ENCODE data around the gene ALK.
"Not testable (repeated sequence)": the region's sequence is repeated elsewhere in the genome, so short reads cannot be mapped to it uniquely, and the experiment has no call there.

ALK gene

DNA sequence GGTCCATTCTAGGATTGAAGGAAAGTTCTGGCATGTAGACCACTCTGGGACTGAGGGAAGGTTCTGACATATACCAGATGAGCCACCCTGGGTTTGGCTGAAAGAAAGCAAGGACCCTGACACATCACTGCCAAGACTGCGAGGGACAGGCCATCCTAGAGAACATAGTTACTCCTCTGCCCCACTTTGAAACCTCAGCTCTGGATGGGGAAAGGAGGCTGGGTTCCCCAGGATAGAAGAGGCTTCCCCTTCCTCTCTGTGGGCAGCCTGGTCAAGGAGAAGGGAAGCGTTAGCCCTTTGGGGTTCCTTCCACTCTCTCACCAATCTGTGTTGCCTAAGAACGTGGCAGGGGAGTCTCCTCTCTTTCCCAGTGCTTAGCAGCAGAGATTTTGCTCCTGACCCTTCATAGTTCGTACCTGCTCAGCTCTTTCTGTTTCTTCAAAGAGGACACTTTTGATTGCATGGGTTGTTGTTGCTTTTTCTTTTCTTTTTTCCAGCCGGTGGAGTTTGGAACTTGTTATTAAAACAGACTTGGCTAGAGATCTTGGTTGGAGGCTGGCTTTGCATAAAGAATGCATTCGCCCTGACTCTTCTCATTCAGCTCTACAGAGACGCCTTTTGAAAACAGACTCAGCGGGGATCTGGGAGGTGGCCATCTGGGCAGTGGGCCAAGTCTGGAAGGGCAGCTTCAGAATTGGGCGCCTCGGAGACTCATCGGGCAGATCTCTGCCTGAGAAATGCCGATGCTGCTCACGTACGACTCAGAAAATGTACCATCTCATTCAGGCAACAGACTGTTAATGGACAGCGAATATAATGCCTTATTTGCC, 640.1 kb downstream of the ALK start:
- no peak for DNase-seq (ENCODE audit: low read depth, low spot score)

DNA sequence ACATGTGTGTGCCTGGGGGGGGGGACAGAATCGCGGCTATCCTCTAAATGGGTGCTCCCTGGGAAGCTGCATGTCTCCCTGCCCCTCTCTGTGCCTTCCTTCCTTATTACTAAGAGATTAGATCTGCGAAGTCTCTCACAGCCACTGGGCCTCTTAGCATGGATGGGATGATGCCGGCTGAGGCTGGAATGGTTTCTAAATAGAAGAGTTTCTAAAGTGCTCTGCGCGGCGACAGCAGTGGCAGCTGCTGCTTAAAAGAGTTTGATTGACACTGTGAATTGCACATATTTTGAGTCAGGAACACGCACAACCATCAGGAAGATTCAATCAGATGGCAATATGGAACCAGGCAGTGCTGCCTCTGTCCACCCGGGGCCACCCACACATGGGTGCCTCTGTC, 642.4 kb downstream of the ALK start:
- no peak for DNase-seq (ENCODE audit: low read depth, low spot score)

DNA sequence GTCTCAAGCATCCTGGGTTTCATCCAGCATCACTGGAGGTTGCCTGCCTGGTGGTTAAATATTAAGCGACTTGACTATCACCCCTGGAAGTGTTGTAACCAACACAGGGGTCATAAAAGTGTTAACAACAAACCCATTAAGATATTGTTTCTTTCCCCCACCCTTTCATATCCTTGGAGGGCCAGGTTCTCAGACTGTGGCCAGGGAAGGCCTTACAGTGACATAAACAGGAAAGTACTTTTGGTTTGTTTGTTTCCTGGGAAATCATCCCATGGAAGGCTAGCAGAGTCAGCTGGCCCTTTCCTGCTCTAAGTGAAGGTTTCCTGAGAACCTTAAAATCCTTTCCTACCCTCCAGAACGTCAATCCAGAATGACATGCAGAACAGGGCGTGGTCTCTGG, 645.2 kb downstream of the ALK start:
- DNase-seq (ENCODE audit: low read depth, low spot score) = no peak

GRCh38 chr2:29275186-29275585, 646.2 kb downstream of the ALK start:
- no peak for DNase-seq (ENCODE audit: low read depth, low spot score)

GRCh38 chr2:29273685-29274611, 647.4 kb downstream of the ALK start:
- no peak for DNase-seq (ENCODE audit: low read depth, low spot score)

DNA sequence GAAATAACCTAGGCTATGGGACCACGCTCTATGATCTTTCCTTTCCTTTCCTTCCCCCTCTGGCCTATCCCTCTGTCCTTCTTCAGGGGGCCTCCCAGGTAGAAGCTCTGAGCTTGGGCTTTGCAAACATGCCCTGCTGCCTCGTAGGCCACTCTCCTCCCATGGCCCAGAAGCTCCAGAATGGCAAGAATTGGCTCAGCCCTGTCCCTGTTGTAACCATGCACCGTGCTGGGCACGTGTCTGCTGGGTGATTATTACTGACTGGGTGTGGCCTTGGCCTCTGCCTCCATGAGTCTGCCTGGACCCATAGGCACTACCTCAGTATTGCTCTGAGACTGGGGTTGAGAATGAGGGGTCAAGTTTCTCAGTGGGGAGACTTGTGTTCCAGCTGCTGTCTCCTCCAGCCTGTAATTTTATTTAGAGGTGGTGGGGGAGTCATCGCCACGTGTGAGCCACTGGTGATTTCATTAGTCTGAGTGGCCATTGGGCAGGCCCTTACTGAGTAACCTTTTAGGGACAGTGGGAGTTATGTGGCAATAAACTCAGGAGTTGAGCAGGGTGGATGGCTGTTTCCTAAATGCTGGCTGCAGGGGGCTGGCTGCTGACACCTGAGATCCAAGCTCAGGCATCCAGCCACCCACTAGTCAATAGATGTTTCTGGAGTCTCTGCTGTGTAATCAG, 648.2 kb downstream of the ALK start:
- no peak for DNase-seq (ENCODE audit: low read depth, low spot score)

DNA sequence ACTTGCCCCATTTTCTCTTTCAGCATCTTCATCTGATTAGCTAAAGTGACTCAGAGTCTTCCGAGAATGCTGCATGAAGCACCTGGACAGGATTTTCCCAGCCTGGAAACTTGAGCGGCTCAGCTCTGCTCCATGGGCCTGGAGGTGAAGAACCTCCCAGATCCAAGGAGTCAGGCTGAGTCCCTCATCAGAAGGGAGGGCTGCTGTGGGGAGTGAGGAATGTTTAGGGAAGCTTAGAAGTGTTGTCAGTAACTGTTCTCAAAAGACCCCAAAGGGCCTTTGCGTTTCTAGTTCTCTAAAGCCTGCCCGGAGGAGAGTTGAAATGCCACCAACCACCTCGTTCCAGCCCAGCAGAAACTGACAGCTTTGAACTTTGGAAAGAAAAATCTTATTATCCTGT, 649.1 kb downstream of the ALK start:
- DNase-seq (ENCODE audit: low read depth, low spot score) = no peak

DNA sequence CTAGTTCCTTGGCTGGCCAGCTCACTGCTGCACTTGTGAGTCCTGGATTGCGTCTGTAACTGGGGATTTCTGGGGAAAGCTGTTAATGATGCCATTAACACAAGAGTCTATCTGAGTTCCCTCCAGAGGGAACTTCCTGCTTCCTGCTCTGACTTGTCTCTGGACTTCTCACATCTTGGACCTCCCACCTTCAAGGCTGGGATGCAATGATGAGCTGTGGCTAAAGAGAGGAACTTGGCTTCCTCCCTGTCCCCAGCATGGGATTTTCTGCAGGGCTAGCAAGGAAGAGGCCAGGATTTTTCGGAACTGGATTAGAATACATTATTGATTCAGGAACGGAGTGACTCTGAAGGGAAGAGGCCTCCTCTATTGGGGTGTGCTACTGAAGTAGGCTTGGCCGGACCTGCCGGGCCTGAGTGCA, 650.7 kb downstream of the ALK start:
- no peak for DNase-seq (ENCODE audit: low read depth, low spot score)

DNA sequence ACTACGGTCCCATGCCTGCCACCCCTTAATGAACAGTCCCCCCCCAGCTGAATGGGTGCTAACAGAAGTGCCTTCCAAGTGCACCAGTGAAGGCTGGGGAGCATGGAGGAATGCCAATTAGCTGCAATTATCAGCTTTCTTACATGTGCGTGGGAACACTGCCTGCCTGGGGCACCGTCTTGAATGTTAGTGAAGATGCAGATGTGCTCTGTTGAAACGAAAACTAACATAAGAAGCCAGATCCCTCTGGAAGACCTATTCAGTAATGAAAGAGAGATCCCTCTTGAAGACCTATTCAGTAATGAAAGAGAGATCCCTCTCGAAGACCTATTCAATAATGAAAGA, 651.6 kb downstream of the ALK start:
- no peak for DNase-seq (ENCODE audit: low read depth, low spot score)

- no peak for DNase-seq (ENCODE audit: low read depth, low spot score)
These were observed 652.2 kb downstream of the ALK start for GRCh38 chr2:29269095-29269764.

GRCh38 chr2:29267720-29268119, 653.7 kb downstream of the ALK start:
- no peak for DNase-seq (ENCODE audit: low read depth, low spot score)

DNA sequence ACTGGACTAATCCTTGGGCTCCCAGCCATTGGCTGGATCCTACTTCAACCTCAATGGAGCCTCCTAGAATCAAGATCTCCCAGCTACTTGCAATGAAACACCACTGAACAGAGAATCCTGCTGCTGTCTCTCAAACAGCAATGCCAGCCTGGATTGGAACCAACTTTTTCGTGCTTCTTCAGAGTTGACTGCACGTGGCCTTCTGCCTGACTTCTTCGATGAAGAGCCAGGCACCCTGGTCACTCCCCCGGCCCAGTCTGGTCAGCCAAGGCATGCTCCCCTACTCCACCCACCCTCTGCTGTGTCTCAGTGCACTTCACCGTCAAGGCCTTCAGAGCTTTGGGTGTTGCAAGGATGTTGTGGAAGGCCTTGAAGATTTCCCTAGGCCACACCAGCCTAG, 657.5 kb downstream of the ALK start:
- no peak for DNase-seq (ENCODE audit: low read depth, low spot score)

GRCh38 chr2:29262681-29263260, 658.6 kb downstream of the ALK start:
- no peak for DNase-seq (ENCODE audit: low read depth, low spot score)

DNA sequence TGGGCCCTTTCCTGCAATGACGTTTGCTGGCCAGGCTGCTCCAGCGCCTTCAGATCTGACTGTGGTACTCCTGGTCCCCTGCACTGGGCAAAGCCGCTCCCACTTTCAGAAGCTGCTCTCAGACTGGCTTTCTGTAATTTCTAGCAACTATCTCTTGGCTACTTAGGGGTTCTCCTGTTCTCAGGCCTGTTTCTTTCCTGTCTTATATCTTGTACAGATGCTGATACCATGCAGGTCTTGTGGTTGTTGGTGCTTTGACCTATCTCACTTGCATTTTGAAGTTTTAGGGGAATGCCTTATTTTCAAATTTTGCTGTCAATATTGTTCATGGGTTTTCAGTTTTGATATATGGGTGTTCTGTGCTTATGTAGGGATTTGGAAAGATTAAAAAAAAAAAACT, 660.4 kb downstream of the ALK start:
- no peak for DNase-seq (ENCODE audit: low read depth, low spot score)

- DNase-seq (ENCODE audit: low read depth, low spot score) = no peak
These were observed 661.1 kb downstream of the ALK start for GRCh38 chr2:29260142-29260772.

DNA sequence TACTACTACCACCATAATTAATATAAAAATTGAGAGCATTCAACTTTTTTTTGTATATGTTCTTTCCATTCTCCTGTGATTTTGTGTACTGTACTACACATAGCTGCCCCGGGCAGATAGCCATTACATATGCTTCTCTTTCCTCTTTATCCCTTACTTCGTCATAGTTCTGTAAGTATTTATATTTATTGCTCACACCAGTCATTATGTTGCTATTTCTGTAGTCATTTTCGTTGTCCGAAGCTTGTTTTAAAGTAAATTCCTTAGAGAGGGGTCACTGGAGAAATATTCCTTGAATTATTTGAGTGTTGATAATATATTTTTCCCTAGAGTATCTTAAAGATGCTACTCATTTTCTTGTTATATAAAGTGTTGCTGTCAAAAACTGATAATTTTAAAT, 662.2 kb downstream of the ALK start:
- no peak for DNase-seq (ENCODE audit: low read depth, low spot score)

DNA sequence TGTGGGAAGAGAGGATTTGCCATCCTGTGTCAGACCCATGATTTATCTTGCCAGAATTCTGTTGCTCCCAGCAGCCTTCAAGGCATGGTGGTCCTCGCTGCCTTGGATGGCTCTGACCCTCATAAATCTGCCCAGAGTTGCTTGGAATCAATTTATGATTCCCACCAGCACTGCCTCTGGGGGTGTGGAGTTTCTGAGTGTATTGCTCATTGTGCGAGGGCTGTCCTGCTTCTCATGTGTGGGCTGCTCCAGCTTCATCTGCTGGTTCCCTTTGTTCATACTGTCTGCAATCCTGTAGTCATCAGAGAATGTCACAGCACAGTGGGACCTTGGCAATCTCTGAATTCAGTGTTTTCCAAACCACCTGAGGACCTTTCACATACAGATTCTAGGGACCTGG, 666.4 kb downstream of the ALK start:
- no peak for DNase-seq (ENCODE audit: low read depth, low spot score)

- DNase-seq (ENCODE audit: low read depth, low spot score) = not testable (repeated sequence)
These were observed 667.7 kb downstream of the ALK start for GRCh38 chr2:29253495-29254275.

DNA sequence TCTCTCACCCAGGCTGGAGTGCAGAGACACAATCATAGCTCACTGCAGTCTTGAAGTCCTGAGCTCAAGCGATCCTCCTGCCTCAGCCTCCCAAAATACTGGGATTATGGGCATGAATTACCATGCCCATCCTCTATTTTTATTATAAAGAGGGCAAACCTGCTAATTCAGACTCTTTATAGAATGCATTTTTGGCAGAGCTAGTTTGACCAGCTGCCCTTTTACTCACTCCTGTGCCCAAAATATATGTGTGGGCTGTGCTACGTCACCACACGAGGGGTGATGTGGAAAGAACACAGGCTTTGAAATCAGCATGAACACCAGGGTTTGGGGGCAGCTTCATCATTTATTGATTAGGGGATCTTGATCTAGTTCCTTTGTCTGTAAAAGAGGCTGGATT, 668.4 kb downstream of the ALK start:
- DNase-seq (ENCODE audit: low read depth, low spot score) = no peak

DNA sequence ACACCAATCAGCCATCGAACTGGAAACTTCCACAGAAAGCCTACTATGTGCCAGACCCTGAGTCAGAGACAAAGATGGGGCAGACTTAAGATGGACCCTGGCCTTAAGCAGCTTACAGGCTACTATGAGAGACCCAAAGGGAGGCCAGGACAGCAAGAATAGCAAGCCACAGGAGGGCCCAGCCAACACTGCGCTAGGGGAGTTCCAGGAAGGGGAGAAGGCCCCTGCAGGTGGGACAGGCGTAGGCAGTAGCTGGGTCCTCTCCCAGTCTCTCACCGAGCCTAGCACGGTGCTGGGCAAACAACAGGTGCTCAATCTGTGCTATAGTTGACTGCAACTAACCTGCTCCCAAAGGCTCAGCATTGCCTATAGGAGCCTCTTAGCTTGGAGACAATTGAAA, 670.0 kb downstream of the ALK start:
- DNase-seq (ENCODE audit: low read depth, low spot score) = no peak

Data from activated naive CD8-positive, alpha-beta T cell treated with anti-CD3 and anti-CD28 coated beads, Interleukin-2, amount 50 U/mL, for 16 hours (primary cell).